ENCODE results near the gene ARMC7. TPM values are rescaled to one million over a fixed set of nuclear protein-coding genes. Genes with fewer than 3 reads are reported as not detected.
A peak's percentile ranks its signal among the peaks of the same experiment; 100 is the strongest.

ARMC7 gene
- total RNA-seq, 1 experiment from 2014 or later, result 12.3 TPM

GRCh38 chr17:75129576-75129975 lies 19.8 kb downstream of the ARMC7 start:
- H3K27me3 ChIP-seq (replicated peaks; ENCODE audit: insufficient read depth, low read depth, low read length, poor library complexity), result no peaks in the 10 kb centered on the region
- DNase-seq (ENCODE audit: low spot score), result no peak
- no peak overlapping the region for H3K4me3 ChIP-seq (ENCODE audit: low read depth, low read length, poor library complexity, severe bottlenecking)
- peaks cover 9% of the 10 kb centered on the region for H3K36me3 ChIP-seq (ENCODE audit: insufficient read depth, low read length, poor library complexity, severe bottlenecking)
- POLR2A ChIA-PET (ENCODE audit: low non-redundant PET), result no interaction called here
- intact Hi-C loops (cut with micrococcal nuclease; ENCODE audit: unreplicated experiment), result no loop called here
- peaks cover 12% of the 10 kb centered on the region for H3K4me1 ChIP-seq (ENCODE audit: insufficient read depth, low read length, poor library complexity, severe bottlenecking)
- CTCF ChIA-PET, result interaction anchor here (0.7 kb wide), 1 partner anchor 18 kb away, joined by 3 read pairs; no protein-coding TSS in a partner anchor
- H3K9me3 ChIP-seq (ENCODE audit: low read depth, low read length, poor library complexity, severe bottlenecking), result no peaks in the 10 kb centered on the region
- TF ChIP-seq CTCF (conservative IDR thresholded peaks at IDR 0.05; ENCODE audit: low read depth, low read length), result no peak
- no peak for TF ChIP-seq EZH2 (IDR thresholded peaks at IDR 0.05; ENCODE audit: borderline replicate concordance, low read depth, low read length, poor library complexity, severe bottlenecking)
- H3K27ac ChIP-seq (ENCODE audit: low read depth, low read length, poor library complexity, severe bottlenecking), result no peak overlapping the region
- BruUV-seq (replicated peaks), result no TSS peak

GRCh38 chr17:75130059-75130631 lies 20.4 kb downstream of the ARMC7 start:
- no peak for DNase-seq (ENCODE audit: low spot score)
- intact Hi-C loops (cut with micrococcal nuclease; ENCODE audit: unreplicated experiment), result loop anchor here (2.0 kb wide), 1 partner anchor 15 kb away; no protein-coding TSS in a partner anchor
- H3K9me3 ChIP-seq (ENCODE audit: low read depth, low read length, poor library complexity, severe bottlenecking), result no peaks in the 10 kb centered on the region
- no TSS peak for BruUV-seq (replicated peaks)
- peak overlapping the region; percentile 89 for H3K27ac ChIP-seq (ENCODE audit: low read depth, low read length, poor library complexity, severe bottlenecking)
- TF ChIP-seq CTCF (conservative IDR thresholded peaks at IDR 0.05; ENCODE audit: low read depth, low read length) (no peak), EZH2 (IDR thresholded peaks at IDR 0.05; ENCODE audit: borderline replicate concordance, low read depth, low read length, poor library complexity, severe bottlenecking) (no peak)
- peaks cover 12% of the 10 kb centered on the region for H3K36me3 ChIP-seq (ENCODE audit: insufficient read depth, low read length, poor library complexity, severe bottlenecking)
- ChIA-PET CTCF (interaction anchor here (0.7 to 1.0 kb wide), 4 partner anchors 16 to 169 kb away, joined by 3 read pairs; no protein-coding TSS in a partner anchor), POLR2A (ENCODE audit: low non-redundant PET) (no interaction called here)
- H3K4me3 ChIP-seq (ENCODE audit: low read depth, low read length, poor library complexity, severe bottlenecking), result peak overlapping the region; percentile 84
- peaks cover 12% of the 10 kb centered on the region for H3K4me1 ChIP-seq (ENCODE audit: insufficient read depth, low read length, poor library complexity, severe bottlenecking)
- H3K27me3 ChIP-seq (replicated peaks; ENCODE audit: insufficient read depth, low read depth, low read length, poor library complexity), result no peaks in the 10 kb centered on the region

- TSS peak; percentile 29 for BruUV-seq (replicated peaks)
- peak; percentile 81 for DNase-seq (ENCODE audit: low spot score)
These were observed 21.0 kb downstream of the ARMC7 start for GRCh38 chr17:75130632-75131277.

More at GRCh38 chr17:75130632-75131277, 21.0 kb downstream of the ARMC7 start:
- intact Hi-C loops (cut with micrococcal nuclease; ENCODE audit: unreplicated experiment), result loop anchor here (2.0 kb wide), 1 partner anchor 16 kb away; no protein-coding TSS in a partner anchor
- TF ChIP-seq CTCF (conservative IDR thresholded peaks at IDR 0.05; ENCODE audit: low read depth, low read length) (peak; percentile 67), EZH2 (IDR thresholded peaks at IDR 0.05; ENCODE audit: borderline replicate concordance, low read depth, low read length, poor library complexity, severe bottlenecking) (no peak)
- Histone ChIP-seq H3K9me3 (ENCODE audit: low read depth, low read length, poor library complexity, severe bottlenecking) (no peaks in the 10 kb centered on the region), H3K27me3 (replicated peaks; ENCODE audit: insufficient read depth, low read depth, low read length, poor library complexity) (no peaks in the 10 kb centered on the region), H3K27ac (ENCODE audit: low read depth, low read length, poor library complexity, severe bottlenecking) (peak overlapping the region; percentile 89), H3K36me3 (ENCODE audit: insufficient read depth, low read length, poor library complexity, severe bottlenecking) (peaks cover 18% of the 10 kb centered on the region), H3K4me1 (ENCODE audit: insufficient read depth, low read length, poor library complexity, severe bottlenecking) (peaks cover 12% of the 10 kb centered on the region), H3K4me3 (ENCODE audit: low read depth, low read length, poor library complexity, severe bottlenecking) (peak overlapping the region; percentile 84)
- ChIA-PET CTCF (interaction anchor here (0.8 to 1.0 kb wide), 3 partner anchors 16 to 169 kb away, joined by 3 read pairs; no protein-coding TSS in a partner anchor), POLR2A (ENCODE audit: low non-redundant PET) (no interaction called here)

Data from A673 (cell line).